Left forelimb (tissue), 1 donor: Measurements from ENCODE around the gene GNRH2.
"Not testable (repeated sequence)": the region's sequence is repeated elsewhere in the genome, so short reads cannot be mapped to it uniquely, and the experiment has no call there.

Source experiments
- DNase-seq: peaks from one replicate; pipeline ENCODE4 v3.0.0-alpha.2; 2018; ENCODE audit warnings: low spot score

GNRH2 gene, protein sequence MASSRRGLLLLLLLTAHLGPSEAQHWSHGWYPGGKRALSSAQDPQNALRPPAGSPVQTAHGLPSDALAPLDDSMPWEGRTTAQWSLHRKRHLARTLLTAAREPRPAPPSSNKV

DNA sequence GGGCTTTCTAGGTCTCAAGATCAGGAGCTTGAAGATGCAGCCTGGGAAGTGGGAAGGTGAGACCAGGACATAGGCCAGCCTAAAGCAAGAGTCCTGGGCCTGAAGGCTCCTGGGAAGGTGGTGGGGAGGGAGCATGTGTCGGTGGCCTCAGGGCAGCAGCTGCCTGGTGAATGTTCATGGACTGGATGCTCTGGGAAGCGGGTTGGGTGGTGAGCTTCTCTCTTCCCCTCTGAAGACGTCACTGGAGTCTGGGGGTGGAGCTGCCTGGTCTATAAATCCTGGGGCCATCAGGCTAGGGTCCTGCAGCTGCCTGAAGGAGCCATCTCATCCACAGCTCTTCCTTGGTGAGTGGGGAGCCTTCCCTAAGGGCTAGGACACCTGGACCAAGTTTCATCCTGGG is at the start of gene GNRH2:
GNRH2 (plus strand) TSS at position 301 of the 400 bp plus-strand sequence. CDS start 793 bp downstream, outside the sequence.
- DNase-seq, result no peak

DNA sequence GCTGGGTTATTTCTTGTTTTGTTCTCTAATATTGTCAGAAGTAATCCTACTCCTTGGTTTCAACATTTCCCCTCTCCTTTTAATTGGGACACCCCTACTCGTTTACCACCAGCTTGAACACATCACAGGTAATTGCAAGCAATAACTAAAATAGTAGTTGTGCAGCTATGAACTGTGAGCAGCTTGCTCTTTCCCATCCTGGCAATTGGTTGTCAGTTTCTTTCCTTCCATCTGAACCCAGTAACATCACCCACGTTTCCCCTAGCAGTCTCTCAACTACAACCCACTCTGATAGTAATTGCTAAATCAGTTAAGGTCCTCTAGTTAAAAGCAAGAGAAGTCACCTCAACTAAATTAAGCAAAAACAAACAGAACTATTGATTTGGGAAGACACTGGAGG is 47.6 kb upstream of the GNRH2 start:
- DNase-seq, result no peak

DNA sequence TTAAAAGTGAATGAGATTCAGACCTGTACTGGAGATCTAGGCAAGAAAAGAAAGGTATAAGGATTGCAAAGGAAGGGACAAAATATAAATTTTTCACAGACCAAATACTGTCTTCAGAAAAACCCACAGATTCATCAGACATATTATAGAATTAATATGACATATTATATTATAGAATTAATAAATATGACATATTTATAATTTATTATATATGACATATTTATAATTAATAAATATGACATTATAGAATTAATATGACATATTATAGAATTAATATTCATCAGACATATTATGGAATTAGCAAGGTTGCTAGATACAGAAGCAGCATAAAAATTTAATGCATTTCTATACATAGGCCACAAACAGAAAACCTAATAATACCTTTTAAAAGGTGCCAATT is 44.7 kb upstream of the GNRH2 start:
- no peak for DNase-seq

DNA sequence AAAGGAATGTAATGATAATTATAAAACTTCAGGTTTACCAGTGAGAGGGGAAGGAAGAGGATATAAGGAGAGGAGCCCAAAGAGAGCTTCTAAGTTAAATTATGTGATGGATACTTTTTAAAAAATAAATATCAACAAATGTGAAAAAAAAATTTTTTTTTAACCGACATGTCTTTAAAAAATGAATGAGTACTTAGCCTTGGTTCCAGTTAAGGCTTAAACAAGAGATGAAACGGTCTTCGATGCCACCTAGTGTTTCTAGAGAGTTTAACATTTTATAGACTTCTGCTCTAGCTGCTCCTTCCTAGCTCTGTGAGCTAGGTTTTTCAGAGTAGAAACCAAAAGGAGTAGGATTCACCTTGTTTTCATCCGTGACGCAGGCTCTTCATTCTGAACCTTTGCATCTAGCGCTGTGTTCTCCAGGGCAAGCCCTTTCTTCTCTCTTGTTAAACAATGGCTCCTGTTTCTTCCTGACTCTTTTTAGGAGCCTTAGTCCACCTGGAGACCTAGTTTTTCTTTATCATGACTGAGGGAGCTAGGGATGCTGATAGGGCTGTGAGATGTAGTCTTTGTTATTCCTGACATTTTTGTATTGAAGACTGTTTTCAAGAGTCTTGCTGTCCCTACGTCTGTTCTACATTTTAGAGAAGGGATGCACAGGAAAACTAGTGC is 42.4 kb upstream of the GNRH2 start:
- DNase-seq, result no peak

DNA sequence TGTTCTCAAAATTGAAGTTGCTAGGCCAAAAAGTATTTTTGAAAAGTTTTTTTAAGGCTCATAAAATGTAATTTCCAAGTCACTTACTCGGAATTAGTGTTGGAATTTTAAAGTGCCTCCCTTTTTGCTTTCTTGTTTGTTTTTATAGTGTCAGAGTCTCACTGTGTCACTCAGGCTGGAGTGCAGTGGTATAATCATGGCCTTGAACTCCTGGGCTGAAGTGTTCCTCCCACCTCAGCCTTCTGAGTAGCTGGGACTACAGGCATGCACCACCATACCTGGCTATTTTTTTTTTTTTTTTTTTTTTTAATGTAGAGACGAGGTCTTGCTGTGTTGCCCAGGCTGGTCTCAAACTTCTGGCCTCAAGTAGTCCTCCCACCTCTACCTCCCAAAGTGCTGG is 40.0 kb upstream of the GNRH2 start:
- DNase-seq, result no peak

DNA sequence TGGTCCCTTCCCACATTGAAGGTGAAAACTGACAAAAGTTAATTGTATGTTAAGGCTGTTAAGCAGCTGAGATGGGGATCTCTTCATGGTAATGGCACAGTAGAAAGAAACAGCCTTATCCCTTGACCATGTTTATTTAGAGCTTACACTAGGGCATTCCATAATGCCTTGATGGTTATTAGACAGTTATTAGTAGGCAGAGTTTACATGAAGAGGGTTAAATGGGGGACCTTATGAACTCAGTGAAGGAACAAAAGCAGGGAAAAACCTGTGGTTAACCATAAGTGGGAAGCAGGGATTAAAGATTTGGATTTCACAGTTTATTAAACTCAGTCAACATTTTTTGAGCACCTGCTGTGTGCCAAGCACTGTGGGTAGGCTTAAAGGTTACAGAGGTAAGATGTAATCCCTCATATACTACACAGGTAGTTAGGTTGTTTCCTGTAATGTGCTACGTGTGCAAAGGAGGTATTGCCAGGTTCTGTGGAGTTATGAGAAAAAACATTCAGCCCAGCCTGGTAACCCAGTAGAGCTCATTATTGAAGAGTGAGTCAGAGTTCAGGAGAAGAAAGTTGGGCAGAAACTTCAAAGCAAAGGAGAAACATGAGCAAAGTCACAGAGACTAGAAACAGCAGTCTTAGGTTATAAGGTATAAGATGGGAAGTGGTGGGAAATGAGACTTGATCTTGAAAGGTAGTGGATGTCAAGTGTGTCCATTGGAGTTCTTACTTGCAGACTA is 32.3 kb upstream of the GNRH2 start:
- no peak for DNase-seq

DNA sequence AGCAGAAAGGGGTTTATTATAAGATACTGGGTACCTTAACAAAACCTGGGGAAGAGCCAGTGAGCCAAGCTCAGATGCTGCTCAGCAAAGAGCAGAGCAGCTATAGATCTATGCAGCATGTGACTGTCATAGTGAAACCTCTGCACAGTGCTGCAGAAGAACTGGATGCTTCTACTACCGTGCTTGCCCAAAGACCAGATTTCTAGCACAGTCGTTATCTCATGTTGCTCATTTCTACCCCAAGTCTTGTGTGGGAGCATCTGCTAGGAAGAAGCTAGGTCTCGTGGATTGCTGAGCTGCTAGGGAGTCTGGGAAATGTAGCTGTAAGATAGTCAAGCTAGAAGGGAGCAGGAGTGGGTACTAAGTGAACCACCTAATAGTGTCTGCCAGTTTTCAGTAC is 31.7 kb upstream of the GNRH2 start:
- no peak for DNase-seq

DNA sequence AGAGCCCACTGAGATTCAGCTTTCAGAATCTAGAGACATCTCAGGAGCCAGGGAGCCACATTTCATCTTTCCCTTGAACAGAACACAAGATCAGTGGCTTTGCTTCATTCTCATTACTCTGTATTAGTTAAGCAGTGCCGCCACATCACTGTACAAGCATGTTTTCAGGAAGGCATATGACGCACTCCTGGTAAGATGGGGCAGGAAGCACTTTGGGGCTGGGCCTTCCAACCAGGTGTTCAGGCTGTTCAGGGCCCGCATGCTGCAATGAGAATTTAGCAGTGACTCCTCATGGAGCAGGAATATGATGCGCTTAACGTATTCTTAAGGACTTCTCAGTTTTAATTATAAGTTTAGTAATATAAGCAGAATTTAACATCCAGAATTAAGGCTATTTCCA is 29.7 kb upstream of the GNRH2 start:
- no peak for DNase-seq

DNA sequence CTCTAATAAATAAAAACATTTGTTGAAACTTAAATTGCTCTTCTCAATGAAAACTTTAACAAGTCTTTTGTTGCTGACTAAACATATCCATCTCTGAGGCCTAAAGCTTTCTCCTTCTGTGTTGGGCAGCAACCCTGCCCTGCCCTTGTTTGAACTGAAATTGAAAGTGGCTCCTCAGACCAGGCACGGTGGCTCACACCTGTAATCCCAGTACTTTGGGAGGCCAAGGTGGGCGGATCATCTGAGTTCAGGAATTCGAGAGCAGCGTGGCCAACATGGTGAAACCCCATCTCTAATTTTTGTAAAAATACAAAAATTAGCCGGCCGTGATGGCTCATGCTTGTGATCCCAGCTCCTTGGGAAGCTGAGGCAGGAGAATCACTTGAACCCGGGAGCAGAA is 29.2 kb upstream of the GNRH2 start:
- DNase-seq, result no peak

DNA sequence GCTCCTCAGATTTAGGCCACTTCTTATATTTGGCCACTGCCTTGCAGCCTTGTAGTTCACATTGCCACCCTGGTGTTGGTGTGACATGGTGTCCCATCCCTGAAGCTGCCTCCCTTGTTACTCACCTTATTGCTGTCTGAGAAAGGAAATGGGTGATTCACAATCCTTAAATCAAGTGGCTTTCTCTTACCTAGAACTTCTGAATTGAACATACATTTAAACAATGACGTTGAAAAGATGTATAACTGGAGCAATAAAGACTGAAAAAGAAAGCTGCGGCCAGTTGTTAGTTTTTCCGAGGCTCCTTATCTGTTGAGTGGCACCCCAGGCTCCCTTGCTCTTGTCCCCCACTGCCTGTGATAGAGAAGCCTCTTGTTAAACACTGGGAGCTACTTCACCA is 28.8 kb upstream of the GNRH2 start:
- no peak for DNase-seq

DNA sequence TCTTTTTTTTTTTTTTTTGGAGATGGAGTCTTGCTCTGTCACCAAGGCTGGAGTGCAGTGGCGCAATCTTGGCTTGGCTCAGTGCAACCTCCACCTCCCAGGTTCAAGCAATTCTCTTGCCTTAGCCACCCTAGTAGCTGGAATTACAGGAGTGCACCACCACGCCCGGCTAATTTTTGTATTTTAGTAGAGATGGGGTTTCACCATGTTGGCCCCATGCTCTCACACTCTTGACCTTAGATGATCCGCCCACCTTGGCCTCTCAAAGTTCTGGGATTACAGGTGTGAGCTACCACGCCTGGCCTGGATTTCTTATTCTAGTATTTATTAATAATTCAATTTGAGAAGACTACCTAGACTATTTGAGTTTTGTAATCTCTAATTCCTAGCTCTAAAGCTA is 28.1 kb upstream of the GNRH2 start:
- not testable (repeated sequence) for DNase-seq

DNA sequence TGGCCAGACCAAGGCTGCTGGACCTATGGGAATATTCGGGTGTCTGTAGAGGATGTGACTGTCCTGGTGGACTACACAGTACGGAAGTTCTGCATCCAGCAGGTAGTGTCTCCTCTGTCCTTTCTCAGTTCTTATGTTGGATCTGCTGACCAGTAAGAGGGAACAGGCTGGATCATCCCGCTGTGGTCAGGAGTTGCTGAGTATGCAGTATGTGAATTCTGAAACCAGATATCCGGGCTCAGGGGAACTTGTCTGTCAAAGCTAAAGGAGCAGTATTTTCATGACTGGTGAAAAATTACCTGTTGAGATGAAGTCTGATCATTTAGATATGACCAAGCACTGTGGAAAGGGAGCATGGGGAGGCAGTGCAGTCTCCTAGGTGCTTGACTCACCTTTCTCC is 22.1 kb upstream of the GNRH2 start:
- no peak for DNase-seq

DNA sequence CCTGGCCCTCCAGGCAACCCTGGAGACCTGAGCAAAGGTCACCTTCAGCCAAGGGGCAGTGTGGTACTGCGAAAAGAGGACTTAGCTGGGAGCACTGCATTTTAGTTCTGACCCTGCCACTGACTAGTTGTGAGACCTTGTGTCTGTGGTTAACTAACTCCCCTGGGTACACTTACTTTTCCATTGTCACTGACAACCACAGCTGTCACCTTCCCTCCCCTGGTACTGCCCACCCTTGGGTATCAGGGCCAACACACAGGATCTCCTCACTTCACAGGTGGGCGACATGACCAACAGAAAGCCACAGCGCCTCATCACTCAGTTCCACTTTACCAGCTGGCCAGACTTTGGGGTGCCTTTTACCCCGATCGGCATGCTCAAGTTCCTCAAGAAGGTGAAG is 21.6 kb upstream of the GNRH2 start:
- DNase-seq, result no peak

DNA sequence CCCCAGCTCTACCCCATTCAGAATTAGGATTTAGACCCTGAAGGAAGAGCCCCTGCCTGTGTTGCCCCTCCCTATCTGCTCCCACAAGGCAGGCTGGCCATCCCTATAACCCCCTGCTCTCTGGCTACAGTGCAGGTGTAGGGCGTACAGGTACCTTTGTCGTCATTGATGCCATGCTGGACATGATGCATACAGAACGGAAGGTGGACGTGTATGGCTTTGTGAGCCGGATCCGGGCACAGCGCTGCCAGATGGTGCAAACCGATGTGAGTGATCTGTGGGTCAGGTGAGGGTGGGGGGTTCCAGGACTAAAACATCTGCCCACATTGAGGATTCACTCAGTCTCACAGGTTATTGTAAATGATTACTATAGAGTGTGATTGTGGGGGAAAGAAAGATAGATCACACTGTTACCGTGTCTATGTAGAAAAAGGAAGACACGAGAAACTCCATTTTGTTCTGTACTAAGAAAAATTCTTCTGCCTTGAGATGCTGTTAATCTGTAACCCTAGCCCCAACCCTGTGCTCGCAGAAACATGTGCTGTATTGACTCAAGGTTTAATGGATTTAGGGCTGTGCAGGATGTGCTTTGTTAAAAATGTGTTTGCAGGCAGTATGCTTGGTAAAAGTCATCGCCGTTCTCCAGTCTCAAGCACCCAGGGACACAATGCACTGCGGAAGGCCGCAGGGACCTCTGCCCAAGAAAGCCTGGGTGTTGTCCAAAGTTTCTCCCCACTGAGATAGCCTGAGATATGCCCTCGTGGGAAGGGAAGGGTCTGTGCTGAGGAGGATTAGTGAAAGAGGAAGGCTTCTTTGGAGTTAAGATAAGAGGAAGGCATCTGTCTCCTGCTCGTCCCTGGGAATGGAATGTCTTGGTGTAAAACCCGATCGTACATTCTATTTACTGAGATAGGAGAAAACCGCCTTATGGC is 20.6 kb upstream of the GNRH2 start:
- DNase-seq, result not testable (repeated sequence)

DNA sequence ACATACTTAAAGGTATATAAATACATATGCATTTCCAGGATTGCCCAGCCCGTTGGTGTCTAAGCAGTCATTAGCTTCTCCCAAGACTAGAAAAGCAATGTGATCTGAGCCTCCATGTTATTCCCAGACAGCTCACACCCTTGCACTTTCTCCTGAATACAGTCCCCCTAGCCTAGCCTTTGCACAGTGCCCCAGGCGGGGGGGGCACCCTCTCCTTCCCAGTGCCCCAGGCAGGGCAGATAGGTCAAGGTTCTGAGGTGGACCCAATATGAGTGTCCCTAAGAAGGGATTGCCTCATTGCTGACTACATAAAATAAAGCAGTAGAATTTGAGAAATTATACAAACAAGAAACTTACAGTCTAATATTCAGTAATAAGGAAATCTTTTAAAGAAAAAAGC is 15.4 kb upstream of the GNRH2 start:
- no peak for DNase-seq

DNA sequence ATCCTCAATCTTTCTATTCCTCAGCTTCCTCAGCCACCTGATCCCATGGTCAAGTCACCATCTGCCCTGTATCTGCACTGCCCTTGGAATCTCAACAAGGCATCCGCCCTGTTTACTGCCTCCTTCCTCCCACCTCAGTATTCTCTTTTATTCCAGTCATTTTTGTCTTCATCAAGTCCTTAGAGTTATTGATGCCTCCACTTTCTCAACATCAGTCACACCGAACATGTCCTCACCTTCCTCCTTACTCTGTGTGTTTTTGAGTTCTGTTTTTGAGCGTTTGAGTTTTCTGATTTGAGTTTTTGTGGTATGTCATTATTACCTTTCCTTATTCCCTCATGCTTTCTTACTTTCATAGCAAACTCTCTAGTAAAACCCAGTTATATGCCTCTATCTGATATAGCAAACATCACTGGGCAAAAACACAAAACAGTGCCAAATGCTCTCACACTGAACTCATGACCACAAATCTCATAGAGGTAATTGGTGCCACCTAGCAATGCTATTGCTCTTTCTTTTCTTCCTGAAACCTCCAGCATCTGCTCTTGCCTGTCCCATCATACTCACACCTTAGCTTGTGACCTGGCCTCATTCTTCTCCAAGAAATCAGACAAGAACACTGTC is 11.8 kb upstream of the GNRH2 start:
- no peak for DNase-seq

DNA sequence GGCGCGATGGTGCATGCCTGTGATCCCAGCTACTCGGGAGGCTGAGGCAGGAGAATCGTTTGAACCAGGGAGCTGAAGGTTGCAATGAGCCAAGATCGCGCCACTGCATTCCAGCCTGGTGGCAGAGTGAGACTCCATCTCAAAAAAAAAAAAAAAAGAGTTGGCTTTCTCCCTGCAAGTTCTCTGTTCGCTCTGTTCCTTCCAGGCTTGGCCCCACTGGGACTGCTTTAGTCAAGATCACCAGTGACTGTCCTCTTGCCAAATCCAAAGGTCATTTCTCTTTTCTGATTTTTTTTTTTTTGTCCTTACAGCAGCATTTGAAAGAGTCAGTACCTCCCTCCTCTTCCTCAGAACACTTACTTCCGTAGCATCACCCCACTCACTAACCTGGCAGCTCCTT is 10.8 kb upstream of the GNRH2 start:
- no peak for DNase-seq

DNA sequence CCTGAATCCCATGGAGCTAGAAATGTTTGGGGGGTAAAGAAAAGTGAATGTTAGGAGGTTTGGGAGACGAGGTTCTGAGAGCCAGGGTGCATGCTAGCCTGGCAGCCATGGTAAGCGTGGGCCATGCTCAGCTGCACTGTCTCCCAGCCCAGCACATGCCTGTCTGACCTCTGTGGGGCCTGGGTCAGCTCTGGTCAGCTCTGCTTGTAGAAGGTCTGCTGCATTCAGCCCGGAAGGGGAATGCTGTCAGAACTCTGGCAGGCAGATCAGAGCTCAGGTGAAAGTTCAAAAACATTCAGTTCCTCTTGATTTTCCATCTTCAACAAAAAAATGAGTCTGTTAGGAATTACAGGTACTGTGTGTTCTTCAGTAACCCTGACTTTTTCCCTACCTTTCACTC is 5.8 kb upstream of the GNRH2 start:
- no peak for DNase-seq

DNA sequence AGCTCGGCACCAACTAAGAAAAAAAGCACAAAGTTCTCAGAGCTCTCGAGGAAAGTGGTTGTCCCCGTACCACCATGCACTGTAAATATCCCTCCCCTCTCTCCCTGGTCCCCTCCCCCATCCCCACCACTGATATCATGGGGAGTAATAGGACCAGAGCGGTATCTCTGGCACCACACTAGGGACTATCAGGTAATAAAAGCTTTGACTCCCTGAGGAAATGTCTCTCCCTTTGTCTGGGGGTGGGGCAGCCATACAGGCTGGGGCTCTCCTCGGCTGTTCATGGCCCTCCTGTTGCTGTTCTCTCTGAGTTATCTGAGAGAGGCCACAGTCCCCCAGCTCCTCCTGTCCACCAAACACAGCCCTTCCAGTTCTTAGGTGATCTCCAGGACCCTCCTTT is 5.0 kb upstream of the GNRH2 start:
- DNase-seq, result no peak

DNA sequence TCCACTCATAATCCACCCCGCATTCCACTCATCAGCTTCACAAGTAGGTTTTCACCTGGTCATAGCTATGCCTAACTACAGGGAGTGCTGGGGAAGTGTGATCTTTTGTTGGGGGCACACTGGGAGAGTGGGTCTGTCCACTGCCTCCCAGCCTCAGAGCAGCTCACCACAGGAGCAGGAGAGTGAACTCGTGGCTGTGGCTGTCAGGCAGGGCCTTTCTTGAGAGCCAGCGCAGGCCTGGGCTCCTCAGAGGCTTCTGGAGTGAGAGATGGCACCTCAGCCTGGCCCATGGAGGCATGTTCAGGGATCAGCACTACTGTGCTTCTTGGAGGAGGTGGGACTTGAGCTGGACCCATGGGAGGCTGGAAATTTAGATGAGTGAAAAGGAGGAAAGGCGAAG is 4.0 kb upstream of the GNRH2 start:
- DNase-seq, result no peak

DNA sequence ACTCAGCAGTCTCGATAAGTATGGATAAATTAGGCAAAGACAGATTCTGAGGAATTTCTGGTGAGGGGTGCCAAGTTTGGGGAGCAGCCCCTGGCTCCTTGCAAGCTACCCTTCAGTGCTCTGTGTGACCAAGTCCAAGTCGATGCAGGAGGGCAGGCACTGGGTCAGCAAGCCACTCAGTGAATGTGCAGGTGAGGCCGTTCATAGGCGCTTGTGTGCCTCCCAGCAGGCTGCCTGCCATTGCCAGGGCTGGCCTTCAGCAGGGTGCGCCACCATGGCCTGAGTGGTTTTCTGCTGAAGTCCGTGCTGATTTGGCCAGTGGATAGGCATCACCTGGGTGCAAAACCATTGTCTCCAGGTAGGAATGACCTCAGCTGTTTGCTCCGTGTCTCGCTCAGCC is 3.3 kb upstream of the GNRH2 start:
- no peak for DNase-seq

DNA sequence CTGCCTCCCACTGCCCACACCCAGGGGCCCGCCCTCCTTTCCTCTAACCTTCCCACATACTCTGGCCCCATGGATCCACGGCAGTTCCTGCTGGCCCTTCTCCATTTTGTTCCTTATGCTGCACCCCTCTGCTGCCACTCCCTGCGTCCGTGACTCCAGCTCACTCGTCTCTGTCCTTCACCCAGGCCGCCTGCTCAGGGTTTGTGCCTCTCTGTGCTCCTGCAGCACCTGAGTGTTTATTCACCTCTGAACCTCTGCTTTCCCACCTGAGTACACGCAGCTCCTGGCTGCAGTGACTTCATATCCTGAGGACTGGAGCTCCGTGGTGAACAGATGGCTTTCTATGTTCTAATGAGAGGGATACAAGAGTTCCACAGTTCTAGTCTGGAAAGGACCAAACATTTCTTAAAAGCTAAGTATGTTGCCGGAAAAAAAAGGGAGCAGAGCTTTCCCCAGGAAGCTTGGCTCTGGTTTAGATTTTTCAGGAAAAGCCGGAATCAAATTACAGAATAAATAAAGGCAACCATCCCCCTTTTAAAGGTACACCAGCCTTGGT is 1.5 kb upstream of the GNRH2 start:
- no peak for DNase-seq
